Measurements from ENCODE around the gene ADGRE1. TPM values are rescaled to one million over a fixed set of nuclear protein-coding genes. Genes with fewer than 3 reads are reported as not detected.
"Not testable (repeated sequence)": the region's sequence is repeated elsewhere in the genome, so short reads cannot be mapped to it uniquely, and the experiment has no call there.

ADGRE1 gene
- total RNA-seq, 8 experiments from 2014 or later, result not detected

GRCh38 chr19:6861683-6862286 lies 25.6 kb upstream of the ADGRE1 start:
- in situ Hi-C loops (cut with MboI; ENCODE audit: low pct_unique_long_range_greater_than_20kb in 2 of 9, low sequenced_read_pairs in 9 of 9, unreplicated experiment in 9 of 9), result loop anchor here in 6 of 9 experiments (10.0 to 25.0 kb wide), 5 partner anchors 127 to 874 kb away; partner anchors contain the start of genes GPR108 (in 1 of the 6), RANBP3 (in 1 of the 6) and TRIP10 (in 1 of the 6)
- Histone ChIP-seq H3K27ac (no peak overlapping the region), H3K4me1 (replicated peaks in 1 of 2) (no peaks in the 10 kb centered on the region), H3K4me3 (no peak overlapping the region)
- no peak for ATAC-seq (replicated peaks in 6 of 8)
- WGBS, 10 experiments, result 45 to 100% (median 91%) methylated on average over 1 to 9 of the region's 10 CpGs; no CpG with 5 or more reads in 4 of the 10 experiments

GRCh38 chr19:6862673-6863078 lies 24.7 kb upstream of the ADGRE1 start:
- Histone ChIP-seq H3K4me3 (no peak overlapping the region), H3K27ac (no peak overlapping the region), H3K4me1 (replicated peaks in 1 of 2) (no peaks in the 10 kb centered on the region)
- ATAC-seq (replicated peaks in 6 of 8), result peak; percentile 67 to 95 (median 78)
- in situ Hi-C loops (cut with MboI; ENCODE audit: low pct_unique_long_range_greater_than_20kb in 2 of 9, low sequenced_read_pairs in 9 of 9, unreplicated experiment in 9 of 9), result loop anchor here in 6 of 9 experiments (10.0 to 25.0 kb wide), 5 partner anchors 128 to 875 kb away; partner anchors contain the start of genes GPR108 (in 1 of the 6), RANBP3 (in 1 of the 6) and TRIP10 (in 1 of the 6)
- 0 to 7% (median 3%) methylated on average over 4 to 13 of the region's 16 CpGs; no CpG with 5 or more reads in 5 of the 10 experiments for WGBS, 10 experiments

- H3K4me1 ChIP-seq (replicated peaks in 1 of 2), result no peaks in the 10 kb centered on the region
- no peak for ATAC-seq (replicated peaks in 6 of 8)
- H3K27ac ChIP-seq, result no peak overlapping the region
- in situ Hi-C loops (cut with MboI; ENCODE audit: low pct_unique_long_range_greater_than_20kb in 2 of 9, low sequenced_read_pairs in 9 of 9, unreplicated experiment in 9 of 9), result loop anchor here in 6 of 9 experiments (10.0 to 25.0 kb wide), 5 partner anchors 130 to 877 kb away; partner anchors contain the start of genes GPR108 (in 1 of the 6), RANBP3 (in 1 of the 6) and TRIP10 (in 1 of the 6)
- no peak overlapping the region for H3K4me3 ChIP-seq
- WGBS, 10 experiments, result 14 to 80% (median 50%) methylated on average over 1 to 7 of the region's 9 CpGs
Observed at GRCh38 chr19:6864325-6864940, 22.9 kb upstream of the ADGRE1 start.

- in situ Hi-C loops (cut with MboI; ENCODE audit: low pct_unique_long_range_greater_than_20kb in 2 of 9, low sequenced_read_pairs in 9 of 9, unreplicated experiment in 9 of 9), result loop anchor here in 6 of 9 experiments (10.0 to 25.0 kb wide), 5 partner anchors 131 to 879 kb away; partner anchors contain the start of genes GPR108 (in 1 of the 6), RANBP3 (in 1 of the 6) and TRIP10 (in 1 of the 6)
- Histone ChIP-seq H3K27ac (no peak overlapping the region), H3K4me3 (no peak overlapping the region), H3K4me1 (replicated peaks in 1 of 2) (no peaks in the 10 kb centered on the region)
- no peak for ATAC-seq (replicated peaks in 6 of 8)
- 39 to 100% (median 66%) methylated on average over 2 to 8 of the region's 10 CpGs; no CpG with 5 or more reads in 1 of the 10 experiments for WGBS, 10 experiments
Observed at GRCh38 chr19:6865849-6866248, 21.5 kb upstream of the ADGRE1 start.

GRCh38 chr19:6866741-6867151 lies 20.6 kb upstream of the ADGRE1 start:
- ATAC-seq (replicated peaks in 6 of 8), result no peak
- 25 to 73% (median 50%) methylated on average over 1 to 4 of the region's 6 CpGs; no CpG with 5 or more reads in 5 of the 10 experiments for WGBS, 10 experiments
- in situ Hi-C loops (cut with MboI; ENCODE audit: low pct_unique_long_range_greater_than_20kb in 2 of 9, low sequenced_read_pairs in 9 of 9, unreplicated experiment in 9 of 9), result loop anchor here in 6 of 9 experiments (10.0 to 25.0 kb wide), 5 partner anchors 132 to 879 kb away; partner anchors contain the start of genes GPR108 (in 1 of the 6), RANBP3 (in 1 of the 6) and TRIP10 (in 1 of the 6)
- Histone ChIP-seq H3K4me1 (replicated peaks in 1 of 2) (no peaks in the 10 kb centered on the region), H3K27ac (no peak overlapping the region), H3K4me3 (no peak overlapping the region)

- H3K4me1 ChIP-seq (replicated peaks in 1 of 2), result no peaks in the 10 kb centered on the region
- H3K27ac ChIP-seq, result no peak overlapping the region
- no peak for ATAC-seq (replicated peaks in 6 of 8)
- WGBS, 10 experiments, result 0 to 52% (median 12%) methylated on average over 2 to 4 of the region's 4 CpGs; no CpG with 5 or more reads in 4 of the 10 experiments
- H3K4me3 ChIP-seq, result no peak overlapping the region
- in situ Hi-C loops (cut with MboI; ENCODE audit: low pct_unique_long_range_greater_than_20kb in 2 of 9, low sequenced_read_pairs in 9 of 9, unreplicated experiment in 9 of 9), result loop anchor here in 6 of 9 experiments (10.0 to 25.0 kb wide), 5 partner anchors 134 to 881 kb away; partner anchors contain the start of genes GPR108 (in 1 of the 6), RANBP3 (in 1 of the 6) and TRIP10 (in 1 of the 6)
Observed at GRCh38 chr19:6868351-6868750, 19.0 kb upstream of the ADGRE1 start.

- in situ Hi-C loops (cut with MboI; ENCODE audit: low pct_unique_long_range_greater_than_20kb in 2 of 9, low sequenced_read_pairs in 9 of 9, unreplicated experiment in 9 of 9), result loop anchor here in 6 of 9 experiments (10.0 to 25.0 kb wide), 5 partner anchors 135 to 882 kb away; partner anchors contain the start of genes GPR108 (in 1 of the 6), RANBP3 (in 1 of the 6) and TRIP10 (in 1 of the 6)
- 20 to 90% (median 75%) methylated on average over 1 to 8 of the region's 22 CpGs; no CpG with 5 or more reads in 1 of the 10 experiments for WGBS, 10 experiments
Observed at GRCh38 chr19:6869151-6869882, 18.1 kb upstream of the ADGRE1 start.

GRCh38 chr19:6873708-6874431 lies 13.5 kb upstream of the ADGRE1 start:
- Histone ChIP-seq H3K27ac (no peak overlapping the region), H3K4me3 (no peak overlapping the region), H3K4me1 (replicated peaks in 1 of 2) (no peaks in the 10 kb centered on the region)
- no peak for ATAC-seq (replicated peaks in 6 of 8)
- WGBS, 10 experiments, result 37 to 73% (median 51%) methylated on average over 3 to 9 of the region's 10 CpGs
- in situ Hi-C loops (cut with MboI; ENCODE audit: low pct_unique_long_range_greater_than_20kb in 2 of 9, low sequenced_read_pairs in 9 of 9, unreplicated experiment in 9 of 9), result loop anchor here in 6 of 9 experiments (25.0 kb wide), 3 partner anchors 237 to 887 kb away; partner anchors contain the start of gene RANBP3 (in 1 of the 6)

More at GRCh38 chr19:6869151-6869882, 18.1 kb upstream of the ADGRE1 start:
- ATAC-seq (replicated peaks in 6 of 8); H3K4me1 ChIP-seq (replicated peaks in 1 of 2); H3K4me3 ChIP-seq; H3K27ac ChIP-seq: not testable (repeated sequence)

GRCh38 chr19:6875218-6875617 lies 12.2 kb upstream of the ADGRE1 start:
- Histone ChIP-seq H3K4me3 (no peak overlapping the region), H3K4me1 (replicated peaks in 1 of 2) (no peaks in the 10 kb centered on the region), H3K27ac (no peak overlapping the region)
- 0 to 60% (median 40%) methylated on average over 1 to 2 of the region's 2 CpGs; no CpG with 5 or more reads in 1 of the 10 experiments for WGBS, 10 experiments
- in situ Hi-C loops (cut with MboI; ENCODE audit: low pct_unique_long_range_greater_than_20kb in 2 of 9, low sequenced_read_pairs in 9 of 9, unreplicated experiment in 9 of 9), result no loop called here
- no peak for ATAC-seq (replicated peaks in 6 of 8)

- no peak overlapping the region for H3K4me3 ChIP-seq
- in situ Hi-C loops (cut with MboI; ENCODE audit: low pct_unique_long_range_greater_than_20kb in 2 of 9, low sequenced_read_pairs in 9 of 9, unreplicated experiment in 9 of 9), result no loop called here
- ATAC-seq (replicated peaks in 6 of 8), result no peak
- WGBS, 10 experiments, result 0 to 61% (median 40%) methylated on average over 1 to 5 of the region's 7 CpGs; no CpG with 5 or more reads in 3 of the 10 experiments
- no peak overlapping the region for H3K27ac ChIP-seq
- H3K4me1 ChIP-seq (replicated peaks in 1 of 2), result no peaks in the 10 kb centered on the region
Observed at GRCh38 chr19:6876748-6877147, 10.6 kb upstream of the ADGRE1 start.

GRCh38 chr19:6877766-6878165 lies 9.6 kb upstream of the ADGRE1 start:
- Histone ChIP-seq H3K4me1 (replicated peaks in 1 of 2) (no peaks in the 10 kb centered on the region), H3K27ac (no peak overlapping the region), H3K4me3 (no peak overlapping the region)
- in situ Hi-C loops (cut with MboI; ENCODE audit: low pct_unique_long_range_greater_than_20kb in 2 of 9, low sequenced_read_pairs in 9 of 9, unreplicated experiment in 9 of 9), result no loop called here
- 19 to 74% (median 53%) methylated on average over 1 to 4 of the region's 4 CpGs; no CpG with 5 or more reads in 1 of the 10 experiments for WGBS, 10 experiments
- ATAC-seq (replicated peaks in 6 of 8), result no peak
